BLaER1 (cell line): ENCODE results near the gene PLA2G4B.

Experiments used
- H3K27ac ChIP-seq: shearing (Covaris generic); formaldehyde crosslinking; 2 replicates; pipeline ENCODE4 v1.8.1; 2022
- H3K27me3 ChIP-seq: shearing (Covaris generic); formaldehyde crosslinking; 2 replicates; pipeline ENCODE4 v1.8.1; 2022
- H3K36me3 ChIP-seq: shearing (Covaris generic); formaldehyde crosslinking; 2 replicates; pipeline ENCODE4 v1.8.1; 2022
- H3K4me1 ChIP-seq: shearing (Covaris generic); formaldehyde crosslinking; 2 replicates; pipeline ENCODE4 v1.8.1; 2022
- H3K4me2 ChIP-seq: shearing (Covaris generic); formaldehyde crosslinking; 2 replicates; pipeline ENCODE4 v1.8.1; 2022
- H3K4me3 ChIP-seq: shearing (Covaris generic); formaldehyde crosslinking; 2 replicates; pipeline ENCODE4 v1.8.1; 2022
- H3K9ac ChIP-seq: shearing (Covaris generic); formaldehyde crosslinking; 2 replicates; pipeline ENCODE4 v1.8.1; 2022
- H3K9me3 ChIP-seq: shearing (Covaris generic); formaldehyde crosslinking; 2 replicates; pipeline ENCODE4 v1.8.1; 2022
- H4K20me1 ChIP-seq: shearing (Covaris generic); formaldehyde crosslinking; 2 replicates; pipeline ENCODE4 v1.8.1; 2022
- Cebpa-rat ChIP-seq: shearing (Covaris generic); IDR thresholded peaks from 2 replicates; pipeline ENCODE4 v1.8.1; 2022

The PLA2G4B gene, protein sequence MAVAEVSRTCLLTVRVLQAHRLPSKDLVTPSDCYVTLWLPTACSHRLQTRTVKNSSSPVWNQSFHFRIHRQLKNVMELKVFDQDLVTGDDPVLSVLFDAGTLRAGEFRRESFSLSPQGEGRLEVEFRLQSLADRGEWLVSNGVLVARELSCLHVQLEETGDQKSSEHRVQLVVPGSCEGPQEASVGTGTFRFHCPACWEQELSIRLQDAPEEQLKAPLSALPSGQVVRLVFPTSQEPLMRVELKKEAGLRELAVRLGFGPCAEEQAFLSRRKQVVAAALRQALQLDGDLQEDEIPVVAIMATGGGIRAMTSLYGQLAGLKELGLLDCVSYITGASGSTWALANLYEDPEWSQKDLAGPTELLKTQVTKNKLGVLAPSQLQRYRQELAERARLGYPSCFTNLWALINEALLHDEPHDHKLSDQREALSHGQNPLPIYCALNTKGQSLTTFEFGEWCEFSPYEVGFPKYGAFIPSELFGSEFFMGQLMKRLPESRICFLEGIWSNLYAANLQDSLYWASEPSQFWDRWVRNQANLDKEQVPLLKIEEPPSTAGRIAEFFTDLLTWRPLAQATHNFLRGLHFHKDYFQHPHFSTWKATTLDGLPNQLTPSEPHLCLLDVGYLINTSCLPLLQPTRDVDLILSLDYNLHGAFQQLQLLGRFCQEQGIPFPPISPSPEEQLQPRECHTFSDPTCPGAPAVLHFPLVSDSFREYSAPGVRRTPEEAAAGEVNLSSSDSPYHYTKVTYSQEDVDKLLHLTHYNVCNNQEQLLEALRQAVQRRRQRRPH

DNA sequence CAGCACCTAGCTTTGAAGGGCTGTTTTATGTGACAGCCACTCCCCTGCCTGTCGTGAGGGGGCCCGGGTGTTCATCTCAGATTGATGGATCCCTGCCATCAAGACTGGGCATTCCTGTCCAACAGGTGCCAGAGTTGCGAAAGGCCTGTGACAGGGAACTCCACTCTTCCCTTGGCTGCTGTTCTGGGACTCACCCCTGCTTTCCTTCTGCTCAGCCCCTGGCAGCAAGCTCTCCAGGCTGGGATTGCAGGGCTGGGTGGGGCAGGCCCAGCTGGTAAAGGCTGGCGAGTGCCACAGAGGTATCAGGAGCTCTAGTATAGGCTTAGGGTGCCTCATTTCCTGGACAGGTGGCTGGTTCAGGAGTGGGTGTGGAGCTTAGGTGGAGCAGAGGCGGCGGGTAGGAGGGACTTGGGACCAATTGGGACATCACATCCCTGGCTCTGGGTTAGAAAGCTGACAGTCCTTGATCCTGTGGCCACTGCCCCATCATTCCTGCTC lies at the start of gene PLA2G4B:
Gene PLA2G4B (plus strand): TSS at position 448 of the 498 bp plus-strand sequence. CDS start 67 bp downstream, outside the sequence.
- H3K27ac ChIP-seq: 0 out of 2 replicates have a peak within 1 kb of the TSS, but pooled peaks have one; percentile 18
- no peak within 1 kb of the TSS for H3K9ac ChIP-seq
- TF ChIP-seq Cebpa-rat: no peak
- no peak within 1 kb of the TSS for H3K4me3 ChIP-seq
- H3K4me1 ChIP-seq: peaks cover 92% of the 10 kb centered on the region
- H3K4me2 ChIP-seq: peak within 1 kb of the TSS; percentile 73
- no peaks in the 10 kb centered on the region for H3K9me3 ChIP-seq
- H3K36me3 ChIP-seq: peaks cover 31% of the 10 kb centered on the region
- H4K20me1 ChIP-seq: peaks cover 42% of the 10 kb centered on the region; the same call in 1 of the 2 replicates
- no peaks in the 10 kb centered on the region for H3K27me3 ChIP-seq

DNA sequence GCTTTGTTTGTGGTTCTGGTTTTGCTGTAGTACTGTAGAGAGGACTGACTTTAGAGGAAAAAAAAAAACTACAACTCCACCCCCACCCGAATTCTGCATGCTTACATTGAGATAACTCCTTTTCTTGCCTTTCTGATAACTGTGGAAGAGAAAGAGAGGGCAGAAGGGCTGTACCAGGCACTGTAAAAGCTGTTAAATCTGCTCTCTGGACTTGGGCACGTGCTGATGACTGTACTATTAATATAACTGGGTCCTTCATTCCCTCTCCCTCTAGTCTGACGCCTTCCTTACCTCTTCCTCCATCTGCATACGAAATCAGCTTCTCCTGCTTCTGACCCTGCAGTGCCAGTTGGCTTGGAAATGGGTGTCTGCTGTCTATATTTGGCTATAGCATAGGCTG lies 49.4 kb upstream of the PLA2G4B start:
- Histone ChIP-seq H3K27me3 (no peaks in the 10 kb centered on the region), H3K9ac (peak overlapping the region; percentile 65), H3K36me3 (no peaks in the 10 kb centered on the region), H3K9me3 (no peaks in the 10 kb centered on the region), H3K4me3 (peak overlapping the region; percentile 26), H4K20me1 (no peaks in the 10 kb centered on the region), H3K4me2 (peak overlapping the region; percentile 91), H3K4me1 (peaks cover 84% of the 10 kb centered on the region), H3K27ac (peak overlapping the region; percentile 85)
- TF ChIP-seq Cebpa-rat: no peak

DNA sequence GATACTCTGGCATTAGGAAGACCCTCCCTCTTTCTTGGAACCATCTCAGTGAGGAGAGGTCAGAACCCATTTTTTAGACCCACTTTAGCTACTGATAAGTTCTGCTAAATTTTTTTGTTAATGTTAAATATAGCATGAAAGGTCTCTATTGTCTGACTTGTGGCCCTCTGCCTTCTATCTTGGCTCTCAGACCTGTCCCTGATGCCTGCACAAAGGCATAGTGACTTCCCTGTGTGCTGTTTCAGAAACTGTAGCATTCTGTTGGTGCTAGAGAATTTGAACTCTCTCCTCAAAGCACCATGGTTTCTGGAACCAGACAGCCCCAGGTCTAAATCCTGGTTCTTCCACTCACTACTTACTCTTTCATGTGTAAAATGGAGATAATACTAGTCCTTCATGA lies 49.0 kb upstream of the PLA2G4B start:
- H3K4me1 ChIP-seq: peaks cover 86% of the 10 kb centered on the region
- peak overlapping the region; percentile 91 for H3K4me2 ChIP-seq
- no peaks in the 10 kb centered on the region for H3K36me3 ChIP-seq
- no peak overlapping the region for H3K4me3 ChIP-seq
- TF ChIP-seq Cebpa-rat: no peak
- no peaks in the 10 kb centered on the region for H3K9me3 ChIP-seq
- H3K27me3 ChIP-seq: no peaks in the 10 kb centered on the region
- no peaks in the 10 kb centered on the region for H4K20me1 ChIP-seq
- peak overlapping the region; percentile 71; the same call in 1 of the 2 replicates for H3K9ac ChIP-seq
- peak overlapping the region; percentile 85 for H3K27ac ChIP-seq

DNA sequence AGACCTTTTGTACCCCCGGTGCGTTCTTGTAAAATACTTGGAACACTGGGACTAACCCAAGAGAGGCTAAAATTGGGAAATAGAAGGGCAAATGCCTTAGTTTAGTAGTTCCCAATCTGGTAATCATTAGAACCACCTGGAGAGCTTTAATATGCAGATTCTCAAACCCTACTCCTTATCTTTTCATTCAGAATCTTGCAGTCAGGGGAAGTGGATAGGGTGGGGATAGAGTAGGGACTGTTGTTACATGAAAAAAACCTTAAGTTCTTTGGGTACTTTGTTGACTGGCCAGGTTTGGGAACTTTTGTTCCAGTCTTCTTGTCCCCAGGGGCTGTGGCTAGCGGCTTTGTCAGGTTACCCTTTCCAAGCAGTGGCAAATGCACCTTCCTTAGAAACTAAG lies 48.5 kb upstream of the PLA2G4B start:
- Histone ChIP-seq H3K4me2 (peak overlapping the region; percentile 91), H3K9ac (peak overlapping the region; percentile 71), H4K20me1 (no peaks in the 10 kb centered on the region), H3K27me3 (no peaks in the 10 kb centered on the region), H3K36me3 (no peaks in the 10 kb centered on the region), H3K9me3 (no peaks in the 10 kb centered on the region), H3K27ac (peak overlapping the region; percentile 85), H3K4me3 (0 out of 2 replicates have a peak overlapping the region, but pooled peaks have one; percentile 42), H3K4me1 (peaks cover 86% of the 10 kb centered on the region)
- TF ChIP-seq Cebpa-rat: no peak

DNA sequence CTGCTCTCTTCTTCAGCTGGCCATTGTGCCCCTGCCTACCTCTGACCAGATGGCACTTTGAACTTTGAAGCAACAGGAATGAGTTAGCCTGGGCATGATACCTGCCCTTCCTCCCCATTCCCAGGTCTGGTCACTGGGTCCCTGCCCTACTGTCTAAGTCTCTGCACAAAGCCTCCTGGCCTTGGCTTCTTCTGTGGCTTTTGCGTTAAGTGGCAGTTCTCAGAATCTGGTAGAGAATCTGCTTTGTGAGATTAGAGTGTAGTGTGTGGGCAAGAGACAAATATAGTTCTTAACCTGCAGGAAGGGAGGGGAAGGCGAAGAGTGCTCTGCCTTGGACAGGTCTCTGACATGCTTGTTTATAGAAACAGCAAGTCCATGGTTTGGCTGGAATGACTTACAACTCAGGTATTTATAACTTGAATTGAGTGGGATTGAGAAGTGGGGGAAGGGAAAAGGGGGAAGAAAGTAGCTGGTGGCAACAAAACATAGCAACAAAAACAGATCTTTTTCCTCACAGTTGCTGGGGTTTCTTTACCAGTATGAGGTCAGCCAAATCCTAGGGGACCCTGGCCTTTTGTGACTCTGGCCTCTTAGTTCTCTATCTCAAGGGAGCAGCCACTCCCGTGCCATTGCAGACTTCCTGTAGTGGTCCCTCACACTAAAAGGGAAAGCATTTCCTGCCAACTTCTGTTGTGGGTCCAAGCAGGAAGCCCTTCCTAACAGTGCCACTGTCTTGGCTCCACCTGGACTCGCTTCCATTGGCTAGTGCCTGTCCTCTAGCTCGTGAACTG lies 47.7 kb upstream of the PLA2G4B start:
- Histone ChIP-seq H3K9ac (peak overlapping the region; percentile 71), H3K4me2 (peak overlapping the region; percentile 91), H3K9me3 (no peaks in the 10 kb centered on the region), H3K4me3 (0 out of 2 replicates have a peak overlapping the region, but pooled peaks have one; percentile 42), H3K27ac (peak overlapping the region; percentile 85), H4K20me1 (no peaks in the 10 kb centered on the region), H3K27me3 (no peaks in the 10 kb centered on the region), H3K4me1 (peaks cover 92% of the 10 kb centered on the region), H3K36me3 (no peaks in the 10 kb centered on the region)
- no peak for TF ChIP-seq Cebpa-rat

DNA sequence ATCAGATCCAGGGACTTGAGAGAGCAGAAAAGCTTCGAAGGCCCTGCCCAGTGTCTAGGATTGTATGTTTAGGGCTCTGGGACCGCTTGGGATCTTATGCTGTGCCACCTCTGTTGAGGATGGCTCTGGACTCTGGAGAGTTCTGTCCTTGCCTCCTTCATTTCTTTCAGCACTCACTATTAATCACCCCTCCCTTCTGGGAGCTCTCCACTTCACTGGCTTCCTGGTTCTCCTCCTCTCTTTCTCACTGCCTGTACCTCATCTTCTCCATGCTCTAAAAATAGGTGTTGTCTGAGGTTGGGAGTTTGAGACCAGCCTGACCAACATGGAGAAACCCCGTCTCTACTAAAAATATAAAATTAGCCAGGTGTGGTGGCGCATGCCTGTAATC lies 47.1 kb upstream of the PLA2G4B start:
- H3K27me3 ChIP-seq: no peaks in the 10 kb centered on the region
- H3K9ac ChIP-seq: peak overlapping the region; percentile 71
- H3K9me3 ChIP-seq: no peaks in the 10 kb centered on the region
- no peak for TF ChIP-seq Cebpa-rat
- no peaks in the 10 kb centered on the region for H3K36me3 ChIP-seq
- peak overlapping the region; percentile 91 for H3K4me2 ChIP-seq
- H3K27ac ChIP-seq: peak overlapping the region; percentile 85
- peaks cover 98% of the 10 kb centered on the region for H3K4me1 ChIP-seq
- no peak overlapping the region for H3K4me3 ChIP-seq
- H4K20me1 ChIP-seq: no peaks in the 10 kb centered on the region

DNA sequence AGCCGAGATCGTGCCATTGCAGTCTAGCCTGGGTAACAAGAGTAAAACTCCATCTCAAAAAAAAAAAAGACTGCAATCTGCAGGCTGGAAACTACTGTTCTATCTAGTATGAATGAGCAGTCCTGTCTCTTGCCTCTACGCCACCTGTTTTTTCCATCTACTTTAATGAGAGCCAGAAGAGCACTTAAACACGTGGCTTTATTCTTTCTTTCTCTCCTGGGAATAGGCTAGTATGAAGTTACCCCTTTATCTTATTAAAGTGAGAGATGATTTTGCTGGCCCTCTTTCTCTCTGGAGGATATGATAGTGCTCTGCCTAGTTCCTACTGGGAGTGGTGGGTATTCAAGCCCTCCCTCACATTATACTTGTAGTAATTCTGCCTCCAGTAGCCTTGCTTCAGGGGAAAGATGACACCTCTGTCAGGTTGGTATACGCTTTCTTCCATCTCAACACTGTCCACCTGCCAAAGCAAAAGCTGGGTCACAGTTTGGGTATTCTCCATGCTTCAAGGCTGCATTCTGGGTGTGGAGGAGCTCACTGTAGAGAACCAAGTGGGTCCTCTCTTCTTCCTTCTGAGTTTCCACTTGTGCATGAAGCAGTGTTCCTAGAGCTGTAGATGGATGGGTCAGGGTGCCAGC lies 46.5 kb upstream of the PLA2G4B start:
- no peaks in the 10 kb centered on the region for H3K9me3 ChIP-seq
- H3K36me3 ChIP-seq: no peaks in the 10 kb centered on the region
- peaks cover 99% of the 10 kb centered on the region for H3K4me1 ChIP-seq
- peak overlapping the region; percentile 91 for H3K4me2 ChIP-seq
- TF ChIP-seq Cebpa-rat: no peak
- no peaks in the 10 kb centered on the region for H3K27me3 ChIP-seq
- 0 out of 2 replicates have a peak overlapping the region, but pooled peaks have one; percentile 12 for H3K9ac ChIP-seq
- H3K4me3 ChIP-seq: no peak overlapping the region
- H3K27ac ChIP-seq: peak overlapping the region; percentile 85
- H4K20me1 ChIP-seq: no peaks in the 10 kb centered on the region

DNA sequence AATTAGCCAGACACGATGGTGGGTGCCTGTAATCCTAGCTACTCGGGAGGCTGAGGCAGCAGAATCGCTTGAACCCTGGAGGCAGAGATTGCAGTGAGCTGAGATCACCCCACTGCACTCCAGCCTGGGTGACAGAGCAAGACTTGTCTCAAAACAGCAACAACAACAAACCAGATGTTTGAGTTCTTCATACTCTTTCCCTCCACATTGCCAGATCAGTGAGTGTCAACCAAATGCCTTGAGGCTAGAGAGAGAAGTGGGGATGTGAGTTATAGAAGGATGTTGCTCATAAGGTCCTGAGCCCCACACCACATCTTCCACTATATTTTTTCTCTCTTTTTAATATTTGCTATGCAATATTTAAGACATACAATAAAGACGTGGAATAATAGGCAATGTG lies 44.6 kb upstream of the PLA2G4B start:
- H3K4me1 ChIP-seq: peaks cover 98% of the 10 kb centered on the region

More for the DNA sequence above, 44.6 kb upstream of the PLA2G4B start:
- Histone ChIP-seq H3K36me3 (no peaks in the 10 kb centered on the region), H3K9ac (no peak overlapping the region), H3K4me3 (no peak overlapping the region), H4K20me1 (0 out of 2 replicates have a peak, but pooled peaks cover 7% of the 10 kb centered on the region), H3K4me2 (0 out of 2 replicates have a peak overlapping the region, but pooled peaks have one; percentile 73), H3K27ac (no peak overlapping the region; the same call in 1 of the 2 replicates), H3K9me3 (no peaks in the 10 kb centered on the region), H3K27me3 (no peaks in the 10 kb centered on the region)
- TF ChIP-seq Cebpa-rat: no peak
